Esophagus (tissue), 2 donors: ENCODE results near the gene C4BPB. TPM values are rescaled to one million over a fixed set of nuclear protein-coding genes. Genes with fewer than 3 reads are reported as not detected.

Experiments
- H3K27ac ChIP-seq, 2 donors: one replicate each; pipeline ENCODE4 v1.5.1; 2013; ENCODE audit warnings: low read depth in 2 of 2, mild to moderate bottlenecking in 2 of 2, inconsistent platforms in 1 of 2, low read length in 1 of 2, moderate library complexity in 1 of 2
- H3K27me3 ChIP-seq, 2 donors: one replicate each; pipeline ENCODE4 v1.6.1; 2013; ENCODE audit warnings: low read length in 2 of 2, control low read depth in 1 of 2, mild to moderate bottlenecking in 1 of 2; ENCODE audit not compliant: insufficient read depth in 2 of 2, control insufficient read depth in 1 of 2
- H3K36me3 ChIP-seq, 2 donors: one replicate each; pipeline ENCODE4 v1.6.1; 2013; ENCODE audit warnings: low read length in 1 of 2; ENCODE audit not compliant: control insufficient read depth in 2 of 2, insufficient read depth in 2 of 2
- H3K4me1 ChIP-seq, 2 donors: one replicate each; pipeline ENCODE4 v1.6.1; 2013; ENCODE audit warnings: low read length in 1 of 2; ENCODE audit not compliant: control insufficient read depth in 2 of 2, insufficient read depth in 2 of 2
- H3K4me3 ChIP-seq, 2 donors: one replicate each; pipeline ENCODE4 v1.5.1; 2013; ENCODE audit warnings: low read length in 2 of 2, mild to moderate bottlenecking in 2 of 2, low read depth in 1 of 2, moderate library complexity in 1 of 2
- H3K9me3 ChIP-seq, 2 donors: one replicate each; pipeline ENCODE4 v1.6.1; 2013; ENCODE audit warnings: mild to moderate bottlenecking in 2 of 2, low read depth in 1 of 2, low read length in 1 of 2, moderate library complexity in 1 of 2; ENCODE audit not compliant: control insufficient read depth in 2 of 2, insufficient read depth in 1 of 2
- WGBS, 2 donors: extraction: QIAGEN DNeasy Blood & Tissue Kit; methylation state at CpG; one replicate each; pipeline ENCODE4 v1.1.7; 2013; 5-methylcytosine and 5-hydroxymethylcytosine counted together
- polyA plus RNA-seq, 2 donors: library from polyadenylated mRNA; stranded (reverse); fragments of 200-250 nt; gene quantifications; one replicate each; pipeline ENCODE4 v1.2.3, GENCODE V29; 2013
- donor health status: healthy with polysubstance abuse.
- donor health status: Bipolar disorder and iron deficiency.

C4BPB gene
- polyA plus RNA-seq, 2 donors: 0.08 TPM; not detected in 1

- H3K9me3 ChIP-seq: no peaks in the 10 kb centered on the region
- 71 to 75% methylated on average over 4 of the region's 4 CpGs for WGBS, 2 donors
- H3K4me1 ChIP-seq: no peaks in the 10 kb centered on the region
- no peak overlapping the region for H3K27ac ChIP-seq
- no peaks in the 10 kb centered on the region for H3K27me3 ChIP-seq
- H3K36me3 ChIP-seq: no peaks in the 10 kb centered on the region
- H3K4me3 ChIP-seq: no peak overlapping the region
Observed at GRCh38 chr1:207091200-207091908, 2.7 kb downstream of the C4BPB start.

DNA sequence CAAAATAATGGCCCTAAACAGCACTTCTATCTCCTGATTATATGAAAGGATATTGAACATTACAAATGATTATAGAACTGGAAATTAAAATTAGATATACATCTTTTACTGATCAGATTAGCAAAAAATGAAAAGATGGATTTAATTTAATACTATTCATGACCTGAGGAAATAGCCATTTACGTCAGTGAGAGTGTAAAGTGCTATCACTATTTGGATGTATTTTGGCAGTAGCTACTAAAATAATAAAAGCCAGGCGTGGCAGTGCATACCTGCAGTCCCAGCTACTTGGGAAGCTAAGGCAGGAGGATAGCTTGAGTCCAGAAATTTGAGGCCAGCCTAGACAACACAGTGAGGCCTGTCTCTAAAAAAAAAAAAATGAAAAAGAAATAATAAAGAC lies 5.3 kb downstream of the C4BPB start:
- H3K4me1 ChIP-seq: no peaks in the 10 kb centered on the region
- 49 to 64% methylated on average over 2 of the region's 2 CpGs for WGBS, 2 donors
- no peaks in the 10 kb centered on the region for H3K36me3 ChIP-seq
- H3K9me3 ChIP-seq: no peaks in the 10 kb centered on the region
- H3K27me3 ChIP-seq: no peaks in the 10 kb centered on the region
- H3K27ac ChIP-seq: no peak overlapping the region
- H3K4me3 ChIP-seq: no peak overlapping the region

- Histone ChIP-seq H3K36me3 (no peaks in the 10 kb centered on the region), H3K4me1 (no peaks in the 10 kb centered on the region), H3K4me3 (no peak overlapping the region), H3K27me3 (no peaks in the 10 kb centered on the region), H3K9me3 (no peaks in the 10 kb centered on the region), H3K27ac (no peak overlapping the region)
- 78 to 80% methylated on average over 3 of the region's 3 CpGs for WGBS, 2 donors
Observed at GRCh38 chr1:207097871-207098324, 9.2 kb downstream of the C4BPB start.

DNA sequence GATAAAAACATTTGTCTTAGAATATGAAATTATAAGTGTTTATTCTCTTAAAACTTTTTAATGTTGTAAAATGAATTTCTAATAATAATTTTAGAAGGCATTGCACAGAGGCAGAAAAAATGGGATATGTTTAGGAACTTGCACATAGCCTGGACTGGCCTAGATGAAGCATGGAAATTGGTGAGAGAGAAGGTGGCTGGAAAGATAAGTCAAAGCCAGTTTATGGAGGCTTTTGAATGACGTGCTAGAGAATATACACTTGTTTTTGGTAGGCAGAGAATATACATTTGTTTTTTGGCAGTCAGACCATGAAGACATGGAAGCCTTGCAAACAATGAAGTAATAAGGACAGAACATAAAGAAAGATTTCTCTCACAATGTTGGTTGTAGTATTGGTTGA lies 13.1 kb downstream of the C4BPB start:
- Histone ChIP-seq H3K4me3 (no peak overlapping the region), H3K27ac (no peak overlapping the region), H3K4me1 (no peaks in the 10 kb centered on the region), H3K27me3 (no peaks in the 10 kb centered on the region), H3K36me3 (no peaks in the 10 kb centered on the region), H3K9me3 (no peaks in the 10 kb centered on the region)
- WGBS, 2 donors: 79 to 91% methylated on average over 1 of the region's 1 CpG

GRCh38 chr1:207102146-207102545 lies 13.5 kb downstream of the C4BPB start:
- WGBS, 2 donors: 68 to 81% methylated on average over 5 of the region's 5 CpGs
- H3K9me3 ChIP-seq: no peaks in the 10 kb centered on the region
- H3K27ac ChIP-seq: no peak overlapping the region
- H3K36me3 ChIP-seq: no peaks in the 10 kb centered on the region
- no peak overlapping the region for H3K4me3 ChIP-seq
- H3K4me1 ChIP-seq: no peaks in the 10 kb centered on the region
- no peaks in the 10 kb centered on the region for H3K27me3 ChIP-seq

- H3K9me3 ChIP-seq: no peaks in the 10 kb centered on the region
- H3K4me3 ChIP-seq: no peak overlapping the region
- H3K27ac ChIP-seq: no peak overlapping the region
- H3K27me3 ChIP-seq: no peaks in the 10 kb centered on the region
- 75 to 81% methylated on average over 1 of the region's 1 CpG for WGBS, 2 donors
- no peaks in the 10 kb centered on the region for H3K4me1 ChIP-seq
- no peaks in the 10 kb centered on the region for H3K36me3 ChIP-seq
Observed at GRCh38 chr1:207102659-207103058, 14.0 kb downstream of the C4BPB start.

DNA sequence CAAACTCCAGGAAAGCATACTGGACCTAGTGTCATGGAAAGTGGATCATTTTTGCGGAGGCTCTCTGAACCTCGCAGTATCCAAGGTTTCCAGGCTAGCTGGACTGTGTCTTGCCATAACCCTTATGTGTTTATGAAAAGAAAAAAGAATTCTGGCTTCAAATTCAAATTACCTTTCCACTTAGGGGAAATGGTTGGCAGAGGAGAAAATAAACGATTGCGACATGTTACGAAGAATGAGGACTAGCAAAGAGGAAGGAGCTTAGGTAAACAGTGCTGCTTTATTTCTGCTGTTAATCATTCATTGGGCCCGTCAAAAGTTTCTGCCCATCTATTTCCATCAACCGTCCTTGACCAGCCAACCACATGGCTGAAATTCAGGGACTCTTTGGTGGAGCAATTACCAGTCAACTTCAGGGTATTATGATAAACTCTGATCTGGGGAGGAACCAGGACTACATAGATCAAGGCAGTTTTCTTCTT lies 15.3 kb downstream of the C4BPB start, which contains the start of gene C4BPA:
Gene C4BPA (plus strand): TSS at position 342 of the 482 bp plus-strand sequence. CDS start 8,793 bp downstream, outside the sequence.
- no peaks in the 10 kb centered on the region for H3K36me3 ChIP-seq
- WGBS, 2 donors: 57 to 59% methylated on average over 7 of the region's 7 CpGs
- H3K27ac ChIP-seq: no peak within 1 kb of the TSS
- no peaks in the 10 kb centered on the region for H3K9me3 ChIP-seq
- no peak within 1 kb of the TSS for H3K4me3 ChIP-seq
- H3K4me1 ChIP-seq: no peaks in the 10 kb centered on the region
- H3K27me3 ChIP-seq: no peaks in the 10 kb centered on the region

DNA sequence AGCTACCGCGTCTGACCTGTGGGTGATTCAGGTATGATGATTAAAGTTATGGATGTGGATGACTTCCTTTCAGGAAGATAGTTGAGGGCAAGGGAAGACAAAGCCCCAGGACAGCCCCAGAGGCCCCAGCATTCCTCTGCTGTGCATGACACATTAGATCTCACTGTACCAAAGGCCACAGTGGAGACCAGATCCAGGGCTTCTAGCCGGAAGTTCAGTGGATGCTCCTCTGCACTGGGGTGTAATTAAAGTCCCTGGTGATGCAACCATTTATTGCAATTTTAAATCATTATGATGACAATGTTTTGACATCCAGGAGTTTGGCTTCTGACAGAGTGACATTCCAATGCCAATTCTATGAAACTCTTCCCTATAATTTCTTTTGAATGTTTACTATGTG lies 20.3 kb downstream of the C4BPB start:
- Histone ChIP-seq H3K36me3 (no peaks in the 10 kb centered on the region), H3K9me3 (no peaks in the 10 kb centered on the region)
- 89% methylated on average over 3 of the region's 3 CpGs for WGBS, 2 donors

GRCh38 chr1:207112616-207113296 lies 24.1 kb downstream of the C4BPB start:
- H3K36me3 ChIP-seq: no peaks in the 10 kb centered on the region
- H3K27ac ChIP-seq: no peak overlapping the region
- H3K27me3 ChIP-seq: no peaks in the 10 kb centered on the region
- no peaks in the 10 kb centered on the region for H3K9me3 ChIP-seq
- 67 to 70% methylated on average over 2 of the region's 2 CpGs for WGBS, 2 donors
- H3K4me1 ChIP-seq: no peaks in the 10 kb centered on the region
- H3K4me3 ChIP-seq: no peak overlapping the region

More for the DNA sequence above, 20.3 kb downstream of the C4BPB start:
- no peaks in the 10 kb centered on the region for H3K4me1 ChIP-seq
- no peak overlapping the region for H3K27ac ChIP-seq
- no peaks in the 10 kb centered on the region for H3K27me3 ChIP-seq
- H3K4me3 ChIP-seq: no peak overlapping the region
